SK-N-SH treated with all-trans-retinoic acid at 6 μM for 48 hours (cell line): ENCODE measurements around the gene TEX29.

Source experiments
- ATAC-seq: fragments of 200-7000 bp; cut with Tn5 transposase; 3 replicates; pipeline ENCODE4 v1.9.1; 2020; ENCODE audit warnings: mild to moderate bottlenecking, moderate library complexity
- BACH2 ChIP-seq: fragments of 250-450 bp; sonication (Bioruptor Pico); IDR thresholded peaks from 2 replicates; pipeline ENCODE4 v1.9.0; 2021; ENCODE audit warnings: mild to moderate bottlenecking, borderline replicate concordance
- GLIS3 ChIP-seq: fragments of 250-450 bp; sonication (Bioruptor Pico); IDR thresholded peaks from 2 replicates; pipeline ENCODE4 v1.5.0; 2020; ENCODE audit warnings: mild to moderate bottlenecking, moderate library complexity
- ISL1 ChIP-seq: fragments of 250-450 bp; sonication (Bioruptor Pico); IDR thresholded peaks from 2 replicates; pipeline ENCODE4 v2.1.2; 2022; ENCODE audit warnings: mild to moderate bottlenecking, moderate library complexity
- RARB ChIP-seq: fragments of 250-450 bp; sonication (Bioruptor Pico); IDR thresholded peaks from 2 replicates; pipeline ENCODE4 v1.8.0; 2021; ENCODE audit warnings: mild to moderate bottlenecking, moderate library complexity
- SNAI2 ChIP-seq: fragments of 250-450 bp; sonication (Bioruptor Pico); IDR thresholded peaks from 2 replicates; pipeline ENCODE4 v1.5.0; 2020; ENCODE audit warnings: mild to moderate bottlenecking, moderate library complexity
- TCF4 ChIP-seq: fragments of 250-450 bp; sonication (Bioruptor Pico); IDR thresholded peaks from 2 replicates; pipeline ENCODE4 v1.8.0; 2021; ENCODE audit warnings: mild to moderate bottlenecking, moderate library complexity, borderline replicate concordance
- TOX ChIP-seq: fragments of 250-450 bp; sonication (Bioruptor Pico); IDR thresholded peaks from 2 replicates; pipeline ENCODE4 v1.8.0; 2021; ENCODE audit warnings: mild to moderate bottlenecking, moderate library complexity, borderline replicate concordance
- ZC3H10 ChIP-seq: fragments of 250-450 bp; sonication (Bioruptor Pico); IDR thresholded peaks from 2 replicates; pipeline ENCODE4 v1.5.1; 2021; ENCODE audit warnings: mild to moderate bottlenecking, moderate library complexity
- ZFP3 ChIP-seq: fragments of 250-450 bp; sonication (Bioruptor Pico); IDR thresholded peaks from 2 replicates; pipeline ENCODE4 v1.5.0; 2020; ENCODE audit warnings: mild to moderate bottlenecking, moderate library complexity
- ZFP30 ChIP-seq: fragments of 450-650 bp; formaldehyde crosslinking; IDR thresholded peaks from 2 replicates; pipeline ENCODE4 v1.5.0; 2022; ENCODE audit warnings: mild to moderate bottlenecking, moderate library complexity
- ZNF565 ChIP-seq: fragments of 450-650 bp; formaldehyde crosslinking; conservative IDR thresholded peaks from 2 replicates; pipeline ENCODE4 v1.5.0; 2020; ENCODE audit warnings: low read depth, mild to moderate bottlenecking, moderate library complexity
- TF ChIP-seq, protein P1 (sequence below): fragments of 250-450 bp; sonication (Bioruptor Pico); IDR thresholded peaks from 2 replicates; pipeline ENCODE4 v1.5.1; 2021; ENCODE audit warnings: mild to moderate bottlenecking, moderate library complexity
- TF ChIP-seq, protein P2 (sequence below): fragments of 250-450 bp; sonication (Bioruptor Pico); IDR thresholded peaks from 2 replicates; pipeline ENCODE4 v1.5.1; 2020; ENCODE audit warnings: low read depth, mild to moderate bottlenecking, moderate library complexity
- TF ChIP-seq, protein P3 (sequence below): fragments of 250-450 bp; sonication (Bioruptor Pico); IDR thresholded peaks from 2 replicates; pipeline ENCODE4 v1.8.0; 2020; ENCODE audit warnings: mild to moderate bottlenecking, moderate library complexity, borderline replicate concordance
- TF ChIP-seq, protein P4 (sequence below): fragments of 250-450 bp; sonication (Bioruptor Pico); IDR thresholded peaks from 2 replicates; pipeline ENCODE4 v1.5.0; 2020; ENCODE audit warnings: mild to moderate bottlenecking, moderate library complexity

Gene TEX29

DNA sequence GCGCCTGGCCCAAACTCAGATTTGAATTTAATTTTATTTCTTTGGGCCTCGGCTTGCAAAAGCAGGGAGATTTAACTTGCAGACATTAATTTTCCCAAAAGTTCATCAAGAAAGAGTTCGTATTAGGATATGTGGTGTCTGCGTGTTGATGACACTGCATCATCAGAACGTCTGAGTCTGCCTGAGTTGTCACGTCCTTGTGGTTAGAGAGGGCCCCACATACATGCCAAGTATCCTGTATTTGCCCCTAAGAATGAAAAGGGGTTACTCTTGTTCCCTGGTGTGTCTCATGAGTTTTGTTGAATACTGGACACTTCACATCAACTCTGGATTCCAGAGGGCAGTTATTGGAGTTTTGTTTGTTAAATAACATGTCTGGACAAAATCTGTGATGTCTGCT lies 5.6 kb upstream of the TEX29 start:
- TF ChIP-seq ISL1 (CRISPR knock-in tag) (no peak), BACH2 (CRISPR knock-in tag) (no peak), RARB (CRISPR knock-in tag) (no peak), ZFP3 (CRISPR knock-in tag) (no peak), GLIS3 (no peak), ZNF565 (no peak), ZC3H10 (CRISPR knock-in tag) (no peak), TOX (CRISPR knock-in tag) (no peak), ZFP30 (CRISPR knock-in tag) (no peak), SNAI2 (CRISPR knock-in tag) (no peak), TCF4 (CRISPR knock-in tag) (no peak)
- TF ChIP-seq, protein P1, sequence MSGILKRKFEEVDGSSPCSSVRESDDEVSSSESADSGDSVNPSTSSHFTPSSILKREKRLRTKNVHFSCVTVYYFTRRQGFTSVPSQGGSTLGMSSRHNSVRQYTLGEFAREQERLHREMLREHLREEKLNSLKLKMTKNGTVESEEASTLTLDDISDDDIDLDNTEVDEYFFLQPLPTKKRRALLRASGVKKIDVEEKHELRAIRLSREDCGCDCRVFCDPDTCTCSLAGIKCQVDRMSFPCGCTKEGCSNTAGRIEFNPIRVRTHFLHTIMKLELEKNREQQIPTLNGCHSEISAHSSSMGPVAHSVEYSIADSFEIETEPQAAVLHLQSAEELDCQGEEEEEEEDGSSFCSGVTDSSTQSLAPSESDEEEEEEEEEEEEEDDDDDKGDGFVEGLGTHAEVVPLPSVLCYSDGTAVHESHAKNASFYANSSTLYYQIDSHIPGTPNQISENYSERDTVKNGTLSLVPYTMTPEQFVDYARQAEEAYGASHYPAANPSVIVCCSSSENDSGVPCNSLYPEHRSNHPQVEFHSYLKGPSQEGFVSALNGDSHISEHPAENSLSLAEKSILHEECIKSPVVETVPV (CRISPR knock-in tag), result no peak
- TF ChIP-seq, protein P2, sequence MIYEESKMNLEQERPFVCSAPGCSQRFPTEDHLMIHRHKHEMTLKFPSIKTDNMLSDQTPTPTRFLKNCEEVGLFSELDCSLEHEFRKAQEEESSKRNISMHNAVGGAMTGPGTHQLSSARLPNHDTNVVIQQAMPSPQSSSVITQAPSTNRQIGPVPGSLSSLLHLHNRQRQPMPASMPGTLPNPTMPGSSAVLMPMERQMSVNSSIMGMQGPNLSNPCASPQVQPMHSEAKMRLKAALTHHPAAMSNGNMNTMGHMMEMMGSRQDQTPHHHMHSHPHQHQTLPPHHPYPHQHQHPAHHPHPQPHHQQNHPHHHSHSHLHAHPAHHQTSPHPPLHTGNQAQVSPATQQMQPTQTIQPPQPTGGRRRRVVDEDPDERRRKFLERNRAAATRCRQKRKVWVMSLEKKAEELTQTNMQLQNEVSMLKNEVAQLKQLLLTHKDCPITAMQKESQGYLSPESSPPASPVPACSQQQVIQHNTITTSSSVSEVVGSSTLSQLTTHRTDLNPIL (CRISPR knock-in tag), result no peak
- TF ChIP-seq, protein P3, sequence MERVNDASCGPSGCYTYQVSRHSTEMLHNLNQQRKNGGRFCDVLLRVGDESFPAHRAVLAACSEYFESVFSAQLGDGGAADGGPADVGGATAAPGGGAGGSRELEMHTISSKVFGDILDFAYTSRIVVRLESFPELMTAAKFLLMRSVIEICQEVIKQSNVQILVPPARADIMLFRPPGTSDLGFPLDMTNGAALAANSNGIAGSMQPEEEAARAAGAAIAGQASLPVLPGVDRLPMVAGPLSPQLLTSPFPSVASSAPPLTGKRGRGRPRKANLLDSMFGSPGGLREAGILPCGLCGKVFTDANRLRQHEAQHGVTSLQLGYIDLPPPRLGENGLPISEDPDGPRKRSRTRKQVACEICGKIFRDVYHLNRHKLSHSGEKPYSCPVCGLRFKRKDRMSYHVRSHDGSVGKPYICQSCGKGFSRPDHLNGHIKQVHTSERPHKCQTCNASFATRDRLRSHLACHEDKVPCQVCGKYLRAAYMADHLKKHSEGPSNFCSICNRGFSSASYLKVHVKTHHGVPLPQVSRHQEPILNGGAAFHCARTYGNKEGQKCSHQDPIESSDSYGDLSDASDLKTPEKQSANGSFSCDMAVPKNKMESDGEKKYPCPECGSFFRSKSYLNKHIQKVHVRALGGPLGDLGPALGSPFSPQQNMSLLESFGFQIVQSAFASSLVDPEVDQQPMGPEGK, result no peak
- no peak for ATAC-seq

DNA sequence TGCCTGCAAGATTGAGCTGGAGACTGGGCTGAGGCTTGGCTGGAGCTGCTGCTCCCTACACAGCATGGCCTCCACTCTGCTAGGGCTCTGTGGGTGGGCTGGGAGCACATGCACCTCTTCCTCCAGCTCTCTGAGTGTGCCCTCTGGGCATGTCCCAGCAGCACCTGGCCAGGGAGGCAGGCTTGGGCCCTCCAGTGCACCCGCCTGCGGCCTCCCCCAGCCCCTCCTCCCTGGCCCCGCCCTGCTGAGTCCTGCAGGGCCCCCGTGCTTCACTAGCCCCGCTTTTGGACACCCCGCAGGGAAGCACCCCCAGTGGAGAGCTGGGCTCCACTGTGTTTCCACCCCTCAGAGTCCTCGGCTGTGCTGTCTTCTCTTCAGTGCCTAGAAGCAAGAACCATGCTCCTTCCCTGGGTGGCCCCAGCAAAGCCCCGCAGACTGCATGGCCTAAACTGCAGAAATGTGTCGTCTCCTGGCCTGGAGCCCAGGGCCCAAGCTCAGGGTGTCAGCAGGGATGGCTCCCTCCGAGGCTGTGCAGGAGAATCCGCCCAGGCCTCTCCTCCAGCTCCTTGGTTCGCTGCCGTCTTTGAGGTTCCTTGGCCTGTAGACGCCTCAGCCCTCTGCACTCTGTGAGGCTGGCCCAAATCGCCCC lies 5.0 kb upstream of the TEX29 start:
- ATAC-seq, result peak; percentile 15; the same call in 2 of the 3 replicates
- no peak for TF ChIP-seq ZC3H10 (CRISPR knock-in tag)
- no peak for TF ChIP-seq ISL1 (CRISPR knock-in tag)
- no peak for TF ChIP-seq TCF4 (CRISPR knock-in tag)

DNA sequence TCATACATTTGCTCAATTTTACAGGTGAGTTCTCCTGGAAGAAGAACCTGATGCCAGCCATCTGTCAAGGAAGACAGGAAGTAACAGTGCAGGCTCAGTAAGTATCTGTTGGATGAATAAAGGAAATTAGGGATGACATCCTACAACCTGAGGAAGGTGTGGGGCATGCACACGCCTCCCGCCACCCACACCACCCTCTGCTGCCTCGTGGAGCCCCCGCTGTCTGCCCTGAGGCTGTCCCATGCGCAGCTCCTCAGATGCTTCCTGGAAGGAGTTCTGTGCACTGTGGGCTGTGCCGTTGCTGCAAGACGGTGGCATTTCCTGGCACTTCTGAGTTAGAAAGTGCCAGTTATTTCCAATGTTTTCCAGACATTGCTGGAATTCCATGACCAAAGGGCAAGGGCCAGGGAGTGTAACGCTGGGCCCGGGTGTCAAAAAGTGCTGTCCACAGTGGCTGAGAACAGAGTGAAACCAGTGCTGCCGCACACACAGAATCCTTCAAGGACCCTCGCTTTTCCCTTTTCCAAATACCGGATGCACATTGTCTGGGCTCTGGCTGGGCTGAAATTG lies 4.2 kb upstream of the TEX29 start:
- no peak for ATAC-seq

More for the DNA sequence above, 4.2 kb upstream of the TEX29 start:
- TF ChIP-seq, protein P2 (CRISPR knock-in tag), result no peak
- TF ChIP-seq ISL1 (CRISPR knock-in tag) (no peak), GLIS3 (no peak)
- TF ChIP-seq, protein P4, sequence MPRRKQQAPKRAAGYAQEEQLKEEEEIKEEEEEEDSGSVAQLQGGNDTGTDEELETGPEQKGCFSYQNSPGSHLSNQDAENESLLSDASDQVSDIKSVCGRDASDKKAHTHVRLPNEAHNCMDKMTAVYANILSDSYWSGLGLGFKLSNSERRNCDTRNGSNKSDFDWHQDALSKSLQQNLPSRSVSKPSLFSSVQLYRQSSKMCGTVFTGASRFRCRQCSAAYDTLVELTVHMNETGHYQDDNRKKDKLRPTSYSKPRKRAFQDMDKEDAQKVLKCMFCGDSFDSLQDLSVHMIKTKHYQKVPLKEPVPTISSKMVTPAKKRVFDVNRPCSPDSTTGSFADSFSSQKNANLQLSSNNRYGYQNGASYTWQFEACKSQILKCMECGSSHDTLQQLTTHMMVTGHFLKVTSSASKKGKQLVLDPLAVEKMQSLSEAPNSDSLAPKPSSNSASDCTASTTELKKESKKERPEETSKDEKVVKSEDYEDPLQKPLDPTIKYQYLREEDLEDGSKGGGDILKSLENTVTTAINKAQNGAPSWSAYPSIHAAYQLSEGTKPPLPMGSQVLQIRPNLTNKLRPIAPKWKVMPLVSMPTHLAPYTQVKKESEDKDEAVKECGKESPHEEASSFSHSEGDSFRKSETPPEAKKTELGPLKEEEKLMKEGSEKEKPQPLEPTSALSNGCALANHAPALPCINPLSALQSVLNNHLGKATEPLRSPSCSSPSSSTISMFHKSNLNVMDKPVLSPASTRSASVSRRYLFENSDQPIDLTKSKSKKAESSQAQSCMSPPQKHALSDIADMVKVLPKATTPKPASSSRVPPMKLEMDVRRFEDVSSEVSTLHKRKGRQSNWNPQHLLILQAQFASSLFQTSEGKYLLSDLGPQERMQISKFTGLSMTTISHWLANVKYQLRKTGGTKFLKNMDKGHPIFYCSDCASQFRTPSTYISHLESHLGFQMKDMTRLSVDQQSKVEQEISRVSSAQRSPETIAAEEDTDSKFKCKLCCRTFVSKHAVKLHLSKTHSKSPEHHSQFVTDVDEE (CRISPR knock-in tag), result no peak
- TF ChIP-seq, protein P3, result no peak
- TF ChIP-seq, protein P1 (CRISPR knock-in tag), result no peak
- TF ChIP-seq, all 23 proteins: peak for 0
